Transverse colon (tissue), 4 donors: Measurements from ENCODE around the gene SRGN. TPM values are rescaled to one million over a fixed set of nuclear protein-coding genes. Genes with fewer than 3 reads are reported as not detected.

Experiments
- DNase-seq: peaks from one replicate; pipeline ENCODE4 v3.0.0-alpha.2; 2019
- H3K27ac ChIP-seq, 4 donors: fragments of 200-600 bp; sonication (generic); 2 replicates each; pipeline ENCODE4 v1.5.1; 2016 to 2018; ENCODE audit warnings: inconsistent platforms in 4 of 4
- H3K27me3 ChIP-seq: fragments of 200-600 bp; sonication (generic); 2 replicates; pipeline ENCODE4 v1.5.1; 2017; ENCODE audit warnings: inconsistent platforms
- H3K36me3 ChIP-seq, 4 donors: fragments of 200-600 bp; sonication (generic); 2 replicates each; pipeline ENCODE4 v1.5.1; 2017 to 2019; ENCODE audit warnings: inconsistent platforms in 4 of 4
- H3K4me1 ChIP-seq, 4 donors: fragments of 200-600 bp; sonication (generic); 2 replicates each; pipeline ENCODE4 v1.5.1; 2017 to 2020; ENCODE audit warnings: inconsistent platforms in 4 of 4
- H3K4me3 ChIP-seq, 4 donors: fragments of 200-600 bp; sonication (generic); 1 replicate in 1 of 4; 2 replicates in 3 of 4; pipeline versions ENCODE4 v1.5.1 to v1.6.1; 2017 to 2019; ENCODE audit warnings: inconsistent platforms in 4 of 4
- H3K9me3 ChIP-seq, 2 donors: fragments of 200-600 bp; sonication (generic); 2 replicates each; pipeline ENCODE4 v1.5.1; 2017 to 2019; ENCODE audit warnings: inconsistent platforms in 2 of 2
- CTCF ChIP-seq, 5 experiments: fragments of 200-600 bp in 3 of 5; fragments of 450-650 bp in 2 of 5; sonication (generic) in 3 of 5; IDR thresholded peaks; 1 replicate in 2 of 5; 2 replicates in 3 of 5; pipeline ENCODE4 v1.5.1; 2016 to 2017; ENCODE audit warnings: antibody characterized with exemption in 5 of 5, inconsistent platforms in 3 of 5, mild to moderate bottlenecking in 2 of 5, moderate library complexity in 1 of 5
- EP300 ChIP-seq: sonication (generic); formaldehyde crosslinking; IDR thresholded peaks from one replicate; pipeline ENCODE4 v1.6.1; 2017; ENCODE audit warnings: antibody characterized with exemption, low read depth
- POLR2A ChIP-seq: fragments of 450-650 bp; IDR thresholded peaks from one replicate; pipeline ENCODE4 v1.6.1; 2016; ENCODE audit warnings: antibody characterized with exemption, mild to moderate bottlenecking, moderate library complexity
- POLR2AphosphoS5 ChIP-seq, 3 donors: sonication (generic); formaldehyde crosslinking; IDR thresholded peaks; one replicate each; pipeline ENCODE4 v1.6.1; 2016; ENCODE audit warnings: antibody characterized with exemption in 3 of 3
- WGBS, 2 donors: methylation state at CpG; one replicate each; pipeline ENCODE4 v1.1.5; 2018; ENCODE audit warnings: low coverage in 1 of 2; 5-methylcytosine and 5-hydroxymethylcytosine counted together
- in situ Hi-C, 4 donors: fragments of 200-750 bp; cut with MboI; loops; one replicate each; pipeline versions ENCODE4 v1.15.0 to v1.15.1; 2017; ENCODE audit warnings: low sequenced_read_pairs in 3 of 4, low pct_ligation_motif_present in 1 of 4, low pct_unique_long_range_greater_than_20kb in 1 of 4
- intact Hi-C: fragments of 100-400 bp; cut with DNase I; formaldehyde crosslinking; loops from one replicate; pipeline ENCODE4 v1.15.1; 2023; ENCODE audit warnings: low total_unique reads
- total RNA-seq, 4 donors: library from RNA; depleted of rRNA; stranded (reverse); fragments of >200 nt; gene quantifications; one replicate each; pipeline ENCODE4 v1.1.0, GENCODE V29; 2016

Gene SRGN
- total RNA-seq, 4 donors from 2014 or later = 9.0 to 83.8 (median 20.3) TPM

GRCh38 chr10:69069090-69070042 is 18.5 kb upstream of the SRGN start:
- Histone ChIP-seq H3K27me3 (no peaks in the 10 kb centered on the region), H3K4me1 (peaks cover 0 to 3% (median 0%) of the 10 kb centered on the region in 4 donors), H3K27ac (no peak overlapping the region), H3K36me3 (no peaks in the 10 kb centered on the region), H3K9me3 (no peaks in the 10 kb centered on the region), H3K4me3 (no peak overlapping the region)
- in situ Hi-C loops = no loop called here
- DNase-seq = no peak
- intact Hi-C loops = no loop called here
- TF ChIP-seq CTCF (IDR thresholded peaks at IDR 0.05) (no peak), POLR2A (no peak), EP300 (no peak), POLR2AphosphoS5 (IDR thresholded peaks at IDR 0.05) (no peak)
- 86 to 94% methylated on average over 3 to 18 of the region's 19 CpGs for WGBS, 2 donors

- Histone ChIP-seq H3K9me3 (no peaks in the 10 kb centered on the region), H3K4me1 (no peaks in the 10 kb centered on the region), H3K27me3 (no peaks in the 10 kb centered on the region), H3K36me3 (no peaks in the 10 kb centered on the region), H3K4me3 (no peak overlapping the region), H3K27ac (no peak overlapping the region)
- in situ Hi-C loops = no loop called here
- WGBS, 2 donors = 93 to 100% methylated on average over 2 to 4 of the region's 4 CpGs
- TF ChIP-seq EP300 = no peak
- TF ChIP-seq POLR2A = no peak
- no peak for TF ChIP-seq POLR2AphosphoS5 (IDR thresholded peaks at IDR 0.05)
- TF ChIP-seq CTCF (IDR thresholded peaks at IDR 0.05) = no peak
- no peak for DNase-seq
- intact Hi-C loops = no loop called here
Observed at GRCh38 chr10:69070951-69071350, 17.0 kb upstream of the SRGN start.

GRCh38 chr10:69071610-69072009 is 16.3 kb upstream of the SRGN start:
- Histone ChIP-seq H3K36me3 (no peaks in the 10 kb centered on the region), H3K9me3 (no peaks in the 10 kb centered on the region), H3K4me3 (no peak overlapping the region), H3K27ac (no peak overlapping the region), H3K27me3 (no peaks in the 10 kb centered on the region), H3K4me1 (no peaks in the 10 kb centered on the region)
- TF ChIP-seq POLR2A (no peak), CTCF (IDR thresholded peaks at IDR 0.05) (no peak), POLR2AphosphoS5 (IDR thresholded peaks at IDR 0.05) (no peak), EP300 (no peak)
- 85 to 86% methylated on average over 6 of the region's 6 CpGs for WGBS, 2 donors
- DNase-seq = no peak
- in situ Hi-C loops (no loop called here), intact Hi-C loops (no loop called here)

GRCh38 chr10:69073026-69073425 is 14.9 kb upstream of the SRGN start:
- Histone ChIP-seq H3K4me1 (no peaks in the 10 kb centered on the region), H3K27ac (no peak overlapping the region), H3K36me3 (no peaks in the 10 kb centered on the region), H3K9me3 (no peaks in the 10 kb centered on the region), H3K27me3 (no peaks in the 10 kb centered on the region), H3K4me3 (no peak overlapping the region)
- TF ChIP-seq POLR2A (no peak), EP300 (no peak), CTCF (IDR thresholded peaks at IDR 0.05) (no peak), POLR2AphosphoS5 (IDR thresholded peaks at IDR 0.05) (no peak)
- no peak for DNase-seq
- 60 to 71% methylated on average over 1 to 6 of the region's 6 CpGs for WGBS, 2 donors
- intact Hi-C loops (no loop called here), in situ Hi-C loops (no loop called here)
